ENCODE results near the gene SLC8A1.

DNA sequence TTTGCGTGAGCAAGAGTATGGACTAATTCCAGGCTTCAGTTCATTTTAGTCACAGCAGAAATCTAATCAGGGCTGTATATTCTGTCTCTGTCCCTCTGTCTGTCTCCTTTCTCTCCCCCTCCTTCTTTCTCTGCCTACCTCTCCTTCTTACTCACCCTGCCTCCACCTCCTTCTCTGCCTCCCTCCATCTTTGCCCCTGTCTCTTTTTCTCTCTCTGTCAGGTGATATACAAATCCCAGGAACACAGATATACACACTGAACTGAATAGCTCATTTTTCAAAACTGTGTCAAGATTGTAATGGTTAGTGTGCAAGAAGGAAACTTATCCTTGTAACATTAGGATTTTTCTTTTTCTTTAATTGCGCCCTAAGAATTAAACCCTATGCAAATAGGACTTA is 32.5 kb downstream of the SLC8A1 start:
- TF ChIP-seq, protein P1, sequence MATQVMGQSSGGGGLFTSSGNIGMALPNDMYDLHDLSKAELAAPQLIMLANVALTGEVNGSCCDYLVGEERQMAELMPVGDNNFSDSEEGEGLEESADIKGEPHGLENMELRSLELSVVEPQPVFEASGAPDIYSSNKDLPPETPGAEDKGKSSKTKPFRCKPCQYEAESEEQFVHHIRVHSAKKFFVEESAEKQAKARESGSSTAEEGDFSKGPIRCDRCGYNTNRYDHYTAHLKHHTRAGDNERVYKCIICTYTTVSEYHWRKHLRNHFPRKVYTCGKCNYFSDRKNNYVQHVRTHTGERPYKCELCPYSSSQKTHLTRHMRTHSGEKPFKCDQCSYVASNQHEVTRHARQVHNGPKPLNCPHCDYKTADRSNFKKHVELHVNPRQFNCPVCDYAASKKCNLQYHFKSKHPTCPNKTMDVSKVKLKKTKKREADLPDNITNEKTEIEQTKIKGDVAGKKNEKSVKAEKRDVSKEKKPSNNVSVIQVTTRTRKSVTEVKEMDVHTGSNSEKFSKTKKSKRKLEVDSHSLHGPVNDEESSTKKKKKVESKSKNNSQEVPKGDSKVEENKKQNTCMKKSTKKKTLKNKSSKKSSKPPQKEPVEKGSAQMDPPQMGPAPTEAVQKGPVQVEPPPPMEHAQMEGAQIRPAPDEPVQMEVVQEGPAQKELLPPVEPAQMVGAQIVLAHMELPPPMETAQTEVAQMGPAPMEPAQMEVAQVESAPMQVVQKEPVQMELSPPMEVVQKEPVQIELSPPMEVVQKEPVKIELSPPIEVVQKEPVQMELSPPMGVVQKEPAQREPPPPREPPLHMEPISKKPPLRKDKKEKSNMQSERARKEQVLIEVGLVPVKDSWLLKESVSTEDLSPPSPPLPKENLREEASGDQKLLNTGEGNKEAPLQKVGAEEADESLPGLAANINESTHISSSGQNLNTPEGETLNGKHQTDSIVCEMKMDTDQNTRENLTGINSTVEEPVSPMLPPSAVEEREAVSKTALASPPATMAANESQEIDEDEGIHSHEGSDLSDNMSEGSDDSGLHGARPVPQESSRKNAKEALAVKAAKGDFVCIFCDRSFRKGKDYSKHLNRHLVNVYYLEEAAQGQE (IDR thresholded peaks at IDR 0.05; ENCODE audit: insufficient replicate concordance, low read depth): no peak
- TF ChIP-seq, protein P2, sequence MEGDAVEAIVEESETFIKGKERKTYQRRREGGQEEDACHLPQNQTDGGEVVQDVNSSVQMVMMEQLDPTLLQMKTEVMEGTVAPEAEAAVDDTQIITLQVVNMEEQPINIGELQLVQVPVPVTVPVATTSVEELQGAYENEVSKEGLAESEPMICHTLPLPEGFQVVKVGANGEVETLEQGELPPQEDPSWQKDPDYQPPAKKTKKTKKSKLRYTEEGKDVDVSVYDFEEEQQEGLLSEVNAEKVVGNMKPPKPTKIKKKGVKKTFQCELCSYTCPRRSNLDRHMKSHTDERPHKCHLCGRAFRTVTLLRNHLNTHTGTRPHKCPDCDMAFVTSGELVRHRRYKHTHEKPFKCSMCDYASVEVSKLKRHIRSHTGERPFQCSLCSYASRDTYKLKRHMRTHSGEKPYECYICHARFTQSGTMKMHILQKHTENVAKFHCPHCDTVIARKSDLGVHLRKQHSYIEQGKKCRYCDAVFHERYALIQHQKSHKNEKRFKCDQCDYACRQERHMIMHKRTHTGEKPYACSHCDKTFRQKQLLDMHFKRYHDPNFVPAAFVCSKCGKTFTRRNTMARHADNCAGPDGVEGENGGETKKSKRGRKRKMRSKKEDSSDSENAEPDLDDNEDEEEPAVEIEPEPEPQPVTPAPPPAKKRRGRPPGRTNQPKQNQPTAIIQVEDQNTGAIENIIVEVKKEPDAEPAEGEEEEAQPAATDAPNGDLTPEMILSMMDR (IDR thresholded peaks at IDR 0.05; ENCODE audit: insufficient read depth, low read length): no peak

Data from HL-60 (cell line).